ENCODE results near the gene MADD. TPM values are rescaled to one million over a fixed set of nuclear protein-coding genes. Genes with fewer than 3 reads are reported as not detected.

MADD gene
- total RNA-seq, 1 donor from 2014 or later: 20.2 TPM

DNA sequence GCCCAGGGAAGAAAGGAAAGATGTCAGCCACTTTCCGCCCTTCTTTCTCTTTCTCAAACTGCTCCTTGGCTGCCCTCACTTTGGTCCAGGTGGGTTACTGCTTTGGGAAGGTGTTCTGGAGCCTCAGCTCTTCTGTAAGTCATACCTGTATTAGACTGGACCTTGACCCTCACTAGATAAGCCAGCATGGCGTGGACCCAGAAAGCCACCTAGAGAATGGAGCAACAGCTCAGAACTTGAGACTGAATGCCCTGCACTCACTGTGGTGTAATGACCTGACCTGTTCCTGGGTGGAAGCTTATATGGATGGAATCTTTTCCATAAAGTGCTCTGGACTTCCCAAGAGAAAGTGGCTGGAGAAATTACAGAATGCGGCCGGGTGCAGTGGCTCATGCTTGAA, 36.9 kb upstream of the MADD start:
- TF ChIP-seq CTCF (IDR thresholded peaks at IDR 0.05; ENCODE audit: insufficient read depth, low read length, poor library complexity, severe bottlenecking): no peak
- peaks cover 2% of the 10 kb centered on the region for H3K36me3 ChIP-seq (ENCODE audit: control insufficient read depth, insufficient read depth, low read length)

DNA sequence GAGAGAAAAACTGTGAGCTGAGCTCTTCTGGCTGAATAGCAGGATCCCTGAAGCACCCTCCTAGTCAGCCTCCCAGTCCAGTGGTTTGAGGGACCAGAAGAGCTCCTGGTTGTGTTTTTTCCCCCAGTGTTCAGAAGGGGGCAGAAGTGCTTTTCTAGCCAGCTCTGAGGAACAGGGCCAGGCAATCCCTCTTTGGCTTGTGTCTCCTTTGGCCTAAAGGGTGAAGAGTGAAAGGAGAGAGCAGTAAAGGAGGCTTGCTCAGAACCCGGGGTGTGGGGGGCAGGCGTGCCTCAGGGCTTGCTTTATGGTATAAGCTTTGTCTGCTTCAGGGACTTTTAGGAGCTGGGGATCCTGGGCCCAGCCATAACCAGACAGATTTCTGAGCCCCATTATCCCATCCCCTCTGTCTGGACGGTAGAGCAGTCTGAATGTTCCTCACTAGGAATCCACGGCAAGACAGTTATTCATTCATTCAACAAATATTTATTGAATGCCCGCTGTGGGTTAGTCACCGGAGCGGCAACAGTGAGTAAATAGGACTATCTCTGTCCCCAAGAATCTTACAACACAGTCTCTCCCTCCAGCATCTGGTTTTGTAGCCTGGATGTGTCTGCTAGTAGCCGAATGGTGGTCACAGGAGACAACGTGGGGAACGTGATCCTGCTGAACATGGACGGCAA, 35.8 kb upstream of the MADD start:
- Histone ChIP-seq H3K27me3 (ENCODE audit: control insufficient read depth, insufficient read depth, low read length) (no peaks in the 10 kb centered on the region), H3K36me3 (ENCODE audit: control insufficient read depth, insufficient read depth, low read length) (peaks cover 2% of the 10 kb centered on the region), H3K4me3 (ENCODE audit: low read depth, low read length) (no peak overlapping the region)
- no peak for DNase-seq (ENCODE audit: low read depth)
- peak; percentile 20 for TF ChIP-seq CTCF (IDR thresholded peaks at IDR 0.05; ENCODE audit: insufficient read depth, low read length, poor library complexity, severe bottlenecking)

More for the DNA sequence above, 36.9 kb upstream of the MADD start:
- H3K4me3 ChIP-seq (ENCODE audit: low read depth, low read length): no peak overlapping the region
- no peak for DNase-seq (ENCODE audit: low read depth)
- no peaks in the 10 kb centered on the region for H3K27me3 ChIP-seq (ENCODE audit: control insufficient read depth, insufficient read depth, low read length)

DNA sequence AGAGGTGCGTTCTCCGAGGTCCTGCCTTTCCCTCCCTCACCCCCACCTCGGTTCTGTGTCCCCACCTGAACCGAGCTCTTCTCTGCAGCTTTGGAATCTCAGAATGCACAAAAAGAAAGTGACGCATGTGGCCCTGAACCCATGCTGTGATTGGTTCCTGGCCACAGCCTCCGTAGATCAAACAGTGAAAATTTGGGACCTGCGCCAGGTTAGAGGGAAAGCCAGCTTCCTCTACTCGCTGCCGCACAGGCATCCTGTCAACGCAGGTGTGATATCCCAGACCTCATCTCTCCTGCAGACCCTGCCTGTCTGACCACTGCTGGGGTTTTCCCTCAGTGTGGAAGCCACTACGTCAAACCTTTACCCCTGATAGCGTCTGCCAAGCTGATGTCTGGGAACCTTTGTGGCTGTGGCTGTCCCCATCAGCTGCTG, 35.2 kb upstream of the MADD start:
- no peak for TF ChIP-seq CTCF (IDR thresholded peaks at IDR 0.05; ENCODE audit: insufficient read depth, low read length, poor library complexity, severe bottlenecking)
- Histone ChIP-seq H3K36me3 (ENCODE audit: control insufficient read depth, insufficient read depth, low read length) (peaks cover 3% of the 10 kb centered on the region), H3K4me3 (ENCODE audit: low read depth, low read length) (no peak overlapping the region), H3K27me3 (ENCODE audit: control insufficient read depth, insufficient read depth, low read length) (no peaks in the 10 kb centered on the region)
- DNase-seq (ENCODE audit: low read depth): no peak

DNA sequence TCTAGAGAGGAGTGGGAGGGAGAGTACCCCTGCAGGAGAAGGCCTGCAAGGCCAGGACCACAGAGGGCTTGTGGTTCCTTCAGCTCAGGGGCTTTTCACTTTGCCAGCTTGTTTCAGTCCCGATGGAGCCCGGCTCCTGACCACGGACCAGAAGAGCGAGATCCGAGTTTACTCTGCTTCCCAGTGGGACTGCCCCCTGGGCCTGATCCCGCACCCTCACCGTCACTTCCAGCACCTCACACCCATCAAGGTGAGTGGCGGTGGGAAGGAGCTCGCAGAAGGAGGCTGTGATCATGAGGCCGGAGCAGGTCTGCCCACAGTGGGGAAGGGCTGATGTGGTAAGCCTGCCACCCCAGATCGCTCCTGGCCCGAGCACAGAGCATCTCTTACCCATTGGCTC, 34.8 kb upstream of the MADD start:
- DNase-seq (ENCODE audit: low read depth): no peak
- no peak for TF ChIP-seq CTCF (IDR thresholded peaks at IDR 0.05; ENCODE audit: insufficient read depth, low read length, poor library complexity, severe bottlenecking)
- H3K4me3 ChIP-seq (ENCODE audit: low read depth, low read length): no peak overlapping the region
- peaks cover 4% of the 10 kb centered on the region for H3K36me3 ChIP-seq (ENCODE audit: control insufficient read depth, insufficient read depth, low read length)
- H3K27me3 ChIP-seq (ENCODE audit: control insufficient read depth, insufficient read depth, low read length): no peaks in the 10 kb centered on the region

GRCh38 chr11:47236482-47236881, 33.5 kb upstream of the MADD start:
- H3K27me3 ChIP-seq (ENCODE audit: control insufficient read depth, insufficient read depth, low read length): no peaks in the 10 kb centered on the region
- H3K36me3 ChIP-seq (ENCODE audit: control insufficient read depth, insufficient read depth, low read length): peaks cover 4% of the 10 kb centered on the region
- no peak overlapping the region for H3K4me3 ChIP-seq (ENCODE audit: low read depth, low read length)
- TF ChIP-seq CTCF (IDR thresholded peaks at IDR 0.05; ENCODE audit: insufficient read depth, low read length, poor library complexity, severe bottlenecking): no peak
- no peak for DNase-seq (ENCODE audit: low read depth)

- no peaks in the 10 kb centered on the region for H3K27me3 ChIP-seq (ENCODE audit: control insufficient read depth, insufficient read depth, low read length)
- TF ChIP-seq CTCF (IDR thresholded peaks at IDR 0.05; ENCODE audit: insufficient read depth, low read length, poor library complexity, severe bottlenecking): no peak
- H3K4me3 ChIP-seq (ENCODE audit: low read depth, low read length): no peak overlapping the region
- no peak for DNase-seq (ENCODE audit: low read depth)
- peaks cover 6% of the 10 kb centered on the region for H3K36me3 ChIP-seq (ENCODE audit: control insufficient read depth, insufficient read depth, low read length)
Observed at GRCh38 chr11:47239852-47240251, 30.1 kb upstream of the MADD start.

Measured in kidney epithelial cell (primary cell).